Medulla oblongata (tissue), 1 donor: ENCODE data around the gene FGF4.

Experiments
- DNase-seq: peaks from one replicate; pipeline ENCODE4 v3.0.0-alpha.2; 2015; ENCODE audit errors: extremely low spot score

The FGF4 gene

DNA sequence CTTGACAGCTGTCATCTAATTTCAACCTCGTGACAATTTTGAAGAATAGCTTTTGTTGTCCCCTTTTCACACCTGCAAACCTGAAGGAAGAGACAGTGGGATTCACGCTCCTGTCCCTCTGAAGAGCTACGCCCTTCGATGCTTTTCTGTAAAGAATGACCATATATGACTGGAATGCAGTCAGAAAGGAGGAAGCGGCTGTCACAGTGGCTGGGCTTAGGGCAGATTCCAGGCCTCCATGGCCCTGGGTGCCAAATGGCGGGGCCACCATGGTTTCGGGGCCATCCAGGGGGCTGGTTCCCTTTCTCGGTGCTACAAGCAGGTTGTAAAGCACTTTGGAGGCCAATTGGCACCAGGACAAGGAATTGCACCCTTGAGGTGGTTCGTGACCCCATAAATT is 49.1 kb downstream of the FGF4 start:
- no peak for DNase-seq

DNA sequence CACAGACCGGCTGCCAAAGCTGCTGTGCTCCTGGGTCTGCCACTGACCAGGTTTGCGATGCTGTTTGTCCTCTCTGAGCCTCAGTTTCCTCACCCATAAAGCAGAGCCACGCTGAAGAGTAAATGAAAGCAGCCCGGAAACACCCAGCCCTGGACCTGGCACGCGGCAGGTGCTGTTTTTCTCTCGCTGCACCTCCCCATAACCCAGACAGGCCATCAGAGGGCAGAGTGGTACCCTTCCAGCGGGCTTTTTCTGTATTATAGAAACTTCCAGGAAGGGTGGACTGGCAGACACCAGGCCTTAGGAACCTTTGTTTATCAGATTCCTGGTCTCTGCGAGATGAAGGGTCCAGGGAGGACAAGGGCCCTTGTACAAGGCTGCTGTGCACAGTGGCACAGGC is 53.4 kb downstream of the FGF4 start:
- no peak for DNase-seq

DNA sequence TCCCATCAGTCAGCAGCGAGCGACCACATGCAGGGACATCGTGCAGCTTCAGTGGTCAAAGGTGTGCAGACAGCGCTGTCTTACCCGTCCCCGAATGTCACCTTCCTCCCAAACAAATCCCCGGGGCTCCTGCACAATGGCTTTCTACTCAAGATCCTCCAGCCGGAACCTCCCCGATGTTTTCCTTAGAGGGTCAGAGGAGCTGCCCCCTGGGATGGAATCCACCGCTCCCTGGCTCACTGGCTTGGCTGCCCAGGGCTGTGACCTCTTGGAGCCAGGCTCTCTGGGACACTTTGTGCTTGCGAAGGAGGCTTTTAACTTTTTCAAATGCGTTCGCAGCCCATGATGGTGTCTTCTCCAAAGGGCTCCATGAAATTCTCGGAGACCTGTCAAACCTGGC is 54.0 kb downstream of the FGF4 start:
- DNase-seq: no peak
